Activated T-helper 1 cell treated with anti-CD3 and anti-CD28 coated beads, Interleukin-2, amount 50 U/mL, for 16 hours (primary cell): ENCODE measurements around the gene TEX50.
"Not testable (repeated sequence)": the region's sequence is repeated elsewhere in the genome, so short reads cannot be mapped to it uniquely, and the experiment has no call there.

Experiments used
- DNase-seq, 2 donors: peaks; one replicate each; pipeline ENCODE4 v3.0.0-alpha.2; 2020; ENCODE audit warnings: low read depth in 1 of 2, low spot score in 1 of 2

Gene TEX50

GRCh38 chr1:173635116-173635515, at the start of gene TEX50:
TEX50 (plus strand) TSS chr1:173635338; CDS start chr1:173635522, 184 bp downstream.
- DNase-seq: no peak

DNA sequence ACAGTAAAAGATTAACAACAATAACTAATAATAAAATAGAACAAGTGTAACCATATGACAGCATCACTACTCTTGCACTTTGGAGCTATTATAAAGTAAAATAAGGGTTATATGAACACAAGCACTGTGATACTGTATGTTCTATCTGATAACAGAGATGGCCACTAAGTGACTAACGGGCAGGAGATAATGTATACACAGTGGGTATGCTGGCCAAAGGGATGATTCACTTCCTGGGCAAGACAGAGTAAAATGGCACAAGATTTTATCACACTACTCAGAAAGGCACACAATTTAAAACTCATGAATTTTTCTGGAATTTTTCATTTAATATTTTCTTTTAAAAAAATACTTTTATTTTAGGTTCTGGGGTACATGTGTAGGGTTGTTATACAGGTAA, 44.6 kb upstream of the TEX50 start:
- no peak for DNase-seq

- not testable (repeated sequence) for DNase-seq
These were observed 44.0 kb upstream of the TEX50 start for GRCh38 chr1:173591138-173591537.

DNA sequence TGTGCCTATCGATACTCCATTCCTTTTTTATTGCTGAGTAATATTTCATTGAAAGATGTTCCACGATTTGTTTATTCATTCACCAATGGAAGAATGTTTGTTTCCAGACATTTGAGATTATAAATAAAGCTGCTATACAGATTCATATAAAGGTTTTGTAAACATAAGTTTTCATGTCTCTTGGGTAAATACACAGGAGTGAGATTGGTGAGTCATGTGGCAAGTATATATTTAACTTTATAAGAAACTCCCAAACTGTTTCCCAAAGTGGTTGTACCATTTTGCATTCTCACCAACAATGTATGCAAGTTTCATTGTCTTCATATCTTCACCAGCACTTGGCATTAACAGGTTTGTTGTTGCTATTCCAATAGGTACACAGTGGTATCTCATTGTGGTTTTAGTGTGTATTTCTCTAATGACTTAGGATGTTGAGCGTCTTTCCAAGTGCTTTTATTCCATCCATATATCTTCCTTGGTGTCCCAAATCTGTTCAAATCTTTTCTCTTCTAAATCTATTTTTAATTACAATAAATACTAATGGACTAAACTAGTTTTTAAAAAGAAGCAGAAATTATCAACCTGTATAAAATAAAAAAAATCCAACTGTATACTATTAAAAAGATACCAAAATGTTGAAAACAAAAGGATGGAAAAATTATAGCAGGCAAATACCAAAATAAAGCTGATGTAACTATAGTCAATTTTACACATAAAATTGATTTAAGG, 38.9 kb upstream of the TEX50 start:
- no peak for DNase-seq

DNA sequence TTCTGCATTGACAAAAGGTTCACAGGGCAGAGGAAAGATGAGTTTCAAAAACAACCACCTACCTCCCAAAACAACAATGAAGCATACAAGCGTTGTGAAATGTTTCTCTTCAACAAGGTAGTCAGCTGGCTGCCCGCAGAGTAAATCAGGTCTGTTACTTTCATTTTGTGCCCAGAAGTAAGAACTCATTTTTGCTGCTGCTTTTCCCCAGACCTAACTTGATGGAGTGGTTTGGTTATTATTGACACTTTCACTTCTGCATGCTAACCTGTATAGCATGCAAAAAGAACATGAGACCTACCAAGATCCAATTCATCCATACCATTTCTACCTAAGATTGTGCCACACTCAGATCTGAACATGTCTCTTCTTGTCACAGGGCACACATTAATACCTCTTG, 33.5 kb upstream of the TEX50 start:
- no peak for DNase-seq

- DNase-seq: no peak
These were observed 32.0 kb upstream of the TEX50 start, which contains the start of gene SLC9C2 for GRCh38 chr1:173603056-173603591. SLC9C2 (minus strand) TSS chr1:173603072; CDS start chr1:173601776, 1,296 bp downstream.

DNA sequence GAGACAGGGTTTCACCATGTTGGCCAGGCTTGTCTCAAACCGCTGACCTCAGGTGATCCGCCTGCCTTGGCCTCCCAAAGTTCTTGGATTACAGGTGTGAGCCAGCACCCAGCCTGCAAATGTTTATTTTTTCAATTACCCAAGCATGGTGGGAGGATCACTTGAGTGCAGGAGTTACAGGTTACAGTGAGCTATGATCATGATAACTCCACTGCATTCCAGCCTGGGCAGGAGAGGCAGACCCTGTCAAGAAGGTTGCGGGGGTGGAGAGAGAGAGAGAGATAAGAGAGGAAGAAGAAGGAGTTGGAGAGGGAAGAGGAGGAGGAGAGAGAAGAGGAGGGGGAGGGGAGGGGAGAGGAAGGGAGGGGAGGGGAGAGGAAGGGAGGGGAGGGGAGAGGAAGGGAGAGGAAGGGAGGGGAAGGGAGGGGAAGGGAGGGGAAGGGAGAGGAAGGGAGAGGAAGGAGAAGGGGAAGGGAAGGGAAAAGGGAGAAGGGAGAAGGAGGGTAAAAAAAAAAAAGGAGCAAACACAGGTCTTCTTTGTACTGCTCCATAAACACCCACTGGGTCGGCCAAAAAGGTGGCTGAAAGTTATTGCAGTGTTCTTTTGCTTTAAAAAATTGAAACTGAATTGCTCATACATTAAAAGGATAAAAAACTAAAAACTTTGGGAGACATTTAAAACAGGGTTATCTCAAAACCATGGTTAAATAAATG, 26.5 kb upstream of the TEX50 start:
- no peak for DNase-seq

DNA sequence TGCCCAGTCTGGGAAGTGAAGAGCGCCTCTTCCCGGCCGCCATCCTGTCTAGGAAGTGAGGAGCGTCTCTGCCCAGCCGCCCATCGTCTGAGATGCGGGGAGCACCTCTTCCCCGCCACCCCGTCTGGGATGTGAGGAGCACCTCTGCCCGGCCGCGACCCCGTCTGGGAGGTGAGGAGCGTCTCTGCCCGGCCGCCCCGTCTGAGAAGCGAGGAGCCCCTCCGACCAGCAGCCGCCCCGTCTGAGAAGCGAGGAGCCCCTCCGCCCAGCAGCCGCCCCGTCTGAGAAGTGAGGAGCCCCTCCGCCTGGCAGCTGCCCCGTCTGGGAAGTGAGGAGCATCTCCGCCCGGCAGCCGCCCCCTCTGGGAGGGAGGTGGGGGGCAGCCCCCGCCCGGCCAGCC, 22.1 kb upstream of the TEX50 start:
- not testable (repeated sequence) for DNase-seq

- DNase-seq: no peak
These were observed 18.3 kb upstream of the TEX50 start for GRCh38 chr1:173616859-173617258.

- no peak for DNase-seq
These were observed 7.9 kb upstream of the TEX50 start for GRCh38 chr1:173627269-173627668.

DNA sequence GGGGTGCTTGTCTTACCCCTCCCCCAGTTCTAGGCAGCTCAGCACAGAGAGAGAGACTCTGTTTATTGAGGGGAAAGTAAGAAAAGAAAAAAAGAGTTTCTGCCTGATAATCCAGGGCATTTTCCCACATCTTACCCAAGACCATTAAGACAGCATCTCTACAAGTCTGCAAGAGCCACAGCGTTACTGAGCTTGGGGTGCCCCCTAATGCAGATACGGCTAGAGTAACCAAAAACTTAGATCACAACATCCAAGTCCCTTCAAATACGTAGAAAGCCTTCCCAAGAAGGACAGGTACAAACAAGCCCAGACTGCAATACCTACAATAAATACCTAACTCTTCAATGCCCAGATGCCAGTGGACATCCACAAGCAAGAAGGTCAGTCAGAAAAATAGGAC, 6.2 kb upstream of the TEX50 start:
- no peak for DNase-seq

DNA sequence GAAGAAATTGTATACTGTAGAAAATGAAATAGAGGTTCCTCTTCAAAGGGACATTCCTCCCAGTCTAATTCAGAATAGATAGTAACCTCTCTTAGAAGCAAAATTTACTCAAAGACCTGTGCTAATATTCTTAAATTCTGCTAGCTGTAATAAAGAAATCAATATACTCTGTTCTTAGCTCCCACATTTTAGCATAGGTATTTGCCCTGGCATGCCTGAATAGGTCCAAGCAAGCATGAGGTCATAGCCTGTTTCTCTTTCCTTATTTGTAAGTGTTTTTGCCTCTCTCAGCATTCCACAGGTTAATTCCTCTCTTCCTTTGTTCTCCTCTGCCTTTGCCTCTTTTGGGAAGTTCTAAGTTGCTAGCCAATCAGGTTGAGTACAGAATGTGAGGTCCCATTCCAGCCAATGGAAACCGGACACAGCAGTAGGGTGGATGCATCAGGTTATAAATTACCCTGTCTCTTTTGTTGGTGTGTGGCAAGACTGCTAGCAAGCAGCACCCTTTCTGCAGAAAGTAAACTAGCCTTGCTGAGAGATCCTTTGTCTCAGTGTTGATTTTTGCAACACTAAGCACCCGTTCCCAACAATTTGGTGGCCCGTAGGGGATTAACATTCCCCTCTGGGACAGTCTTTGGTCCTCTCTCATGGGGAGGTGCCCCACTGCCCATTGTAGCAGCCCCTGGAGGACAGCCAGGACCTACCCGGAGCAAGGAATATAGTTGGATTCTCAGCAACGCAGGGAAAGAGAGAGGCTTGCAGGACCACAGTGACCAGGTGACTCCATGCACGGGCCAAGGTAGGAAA, 2.3 kb downstream of the TEX50 start:
- DNase-seq: not testable (repeated sequence)

GRCh38 chr1:173638043-173639021, 3.2 kb downstream of the TEX50 start:
- DNase-seq: no peak

DNA sequence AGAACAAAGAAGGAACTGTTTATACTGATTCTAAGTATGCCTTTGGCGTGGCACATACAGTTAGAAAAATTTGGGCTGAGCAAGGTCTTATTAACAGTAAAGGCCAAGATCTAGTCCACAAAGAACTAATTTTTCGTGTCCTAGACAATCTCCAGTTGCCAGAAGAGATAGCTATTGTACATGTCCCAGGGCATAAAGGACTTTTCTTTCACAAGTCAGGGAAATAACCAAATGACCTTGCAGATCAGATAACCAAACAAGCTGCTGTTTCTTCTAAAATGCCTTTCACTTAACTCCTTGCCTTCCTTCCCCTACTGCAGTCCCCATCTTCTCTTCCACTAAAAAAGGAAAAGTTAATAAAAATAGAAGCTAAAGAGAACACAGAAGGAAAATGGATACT, 4.0 kb downstream of the TEX50 start:
- DNase-seq: no peak

DNA sequence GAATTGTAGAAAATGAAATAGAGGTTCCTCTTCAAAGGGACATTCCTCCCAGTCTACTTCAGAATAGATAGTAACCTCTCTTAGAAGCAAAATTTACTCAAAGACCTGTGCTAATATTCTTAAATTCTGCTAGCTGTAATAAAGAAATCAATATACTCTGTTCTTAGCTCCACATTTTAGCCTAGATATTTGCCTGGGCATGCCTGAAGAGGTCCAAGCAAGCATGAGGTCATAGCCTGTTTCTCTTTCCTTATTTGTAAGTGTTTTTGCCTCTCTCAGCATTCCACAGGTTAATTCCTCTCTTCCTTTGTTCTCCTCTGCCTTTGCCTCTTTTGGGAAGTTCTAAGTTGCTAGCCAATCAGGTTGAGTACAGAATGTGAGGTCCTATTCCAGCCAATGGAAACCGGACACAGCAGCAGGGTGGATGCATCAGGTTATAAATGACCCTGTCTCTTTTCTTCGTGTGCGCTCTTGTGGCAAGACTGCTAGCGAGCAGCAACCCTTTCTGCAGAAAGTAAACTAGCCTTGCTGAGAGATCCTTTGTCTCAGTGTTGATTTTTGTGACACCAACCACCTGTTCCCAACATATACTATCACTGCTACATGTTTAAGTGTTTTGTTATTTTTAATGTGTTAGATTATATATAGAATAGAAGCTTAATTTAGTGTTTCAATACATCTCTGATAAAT, 7.5 kb downstream of the TEX50 start:
- DNase-seq: not testable (repeated sequence)

DNA sequence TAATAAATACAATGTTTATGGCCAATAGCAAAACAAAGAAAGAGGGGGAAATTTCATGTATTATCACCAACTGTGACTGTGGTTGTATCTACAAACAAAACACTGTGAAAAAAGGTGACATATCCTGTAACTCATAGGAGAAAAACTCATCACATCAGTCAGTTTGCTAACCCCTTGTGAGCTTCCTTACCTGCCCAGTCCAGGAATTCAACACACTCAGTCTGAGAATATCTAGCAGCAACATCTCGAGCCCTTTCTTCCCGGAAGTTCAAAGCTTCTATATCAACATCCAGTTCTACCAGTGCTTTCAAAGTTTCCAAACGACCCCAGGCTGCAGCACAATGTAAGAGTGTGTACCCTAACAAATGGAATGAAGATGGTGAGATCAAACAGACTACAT, 11.5 kb downstream of the TEX50 start:
- DNase-seq: no peak

- DNase-seq: no peak
These were observed 13.9 kb downstream of the TEX50 start for GRCh38 chr1:173648880-173649605.

- no peak for DNase-seq
These were observed 25.2 kb downstream of the TEX50 start for GRCh38 chr1:173660306-173660705.

DNA sequence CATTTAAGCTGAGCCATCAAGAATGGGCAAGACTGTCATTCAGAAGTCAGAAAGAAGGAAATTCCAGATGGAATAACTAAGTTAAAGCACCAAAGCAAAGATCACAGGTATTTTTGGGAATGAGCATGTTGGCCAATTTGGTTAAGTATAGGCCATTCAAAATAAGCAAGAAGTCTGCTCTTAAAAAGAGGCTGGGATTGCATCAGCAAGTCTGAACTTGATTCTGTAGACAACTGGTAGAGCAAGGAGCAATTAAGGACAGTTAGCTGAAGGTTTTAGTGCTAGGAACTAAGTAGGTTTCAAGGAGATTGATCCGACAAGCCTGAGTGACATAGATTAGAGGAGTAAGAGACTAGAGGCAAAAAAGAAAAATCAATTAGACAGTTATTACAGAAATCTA, 26.1 kb downstream of the TEX50 start:
- DNase-seq: no peak
